Activated CD8-positive, alpha-beta memory T cell treated with anti-CD3 and anti-CD28 coated beads, Interleukin-2, amount 50 U/mL, for 48 hours (primary cell): ENCODE measurements around the gene CTNNB1.

ENCODE experiments used
- DNase-seq: peaks from one replicate; pipeline ENCODE4 v3.0.0-alpha.2; 2020

Gene CTNNB1

GRCh38 chr3:41193794-41194539, 5.3 kb upstream of the CTNNB1 start:
- no peak for DNase-seq

GRCh38 chr3:41194701-41195100, 4.6 kb upstream of the CTNNB1 start:
- DNase-seq: no peak

GRCh38 chr3:41195946-41196345, 3.4 kb upstream of the CTNNB1 start:
- no peak for DNase-seq

- DNase-seq: no peak
Measured at GRCh38 chr3:41196499-41197410, 2.5 kb upstream of the CTNNB1 start.

- no peak for DNase-seq
Measured at GRCh38 chr3:41198046-41198445, 1.3 kb upstream of the CTNNB1 start.

GRCh38 chr3:41198526-41198925, 779 bp upstream of the CTNNB1 start:
- DNase-seq: no peak

- peak; percentile 71 for DNase-seq
Measured at GRCh38 chr3:41199866-41200668, 762 bp downstream of the CTNNB1 start.

- no peak for DNase-seq
Measured at GRCh38 chr3:41200669-41201021, 1.3 kb downstream of the CTNNB1 start.

GRCh38 chr3:41202075-41202833, 2.9 kb downstream of the CTNNB1 start:
- no peak for DNase-seq

GRCh38 chr3:41202834-41203345, 3.6 kb downstream of the CTNNB1 start:
- no peak for DNase-seq

GRCh38 chr3:41204369-41204768, 5.1 kb downstream of the CTNNB1 start:
- DNase-seq: no peak

- DNase-seq: no peak
Measured at GRCh38 chr3:41205591-41205990, 6.3 kb downstream of the CTNNB1 start.

- no peak for DNase-seq
Measured at GRCh38 chr3:41207355-41207754, 8.1 kb downstream of the CTNNB1 start.

- no peak for DNase-seq
Measured at GRCh38 chr3:41208507-41209220, 9.4 kb downstream of the CTNNB1 start.

- no peak for DNase-seq
Measured at GRCh38 chr3:41209646-41210045, 10.3 kb downstream of the CTNNB1 start.

- no peak for DNase-seq
Measured at GRCh38 chr3:41210966-41211365, 11.7 kb downstream of the CTNNB1 start.

- no peak for DNase-seq
Measured at GRCh38 chr3:41212088-41212487, 12.8 kb downstream of the CTNNB1 start.

- no peak for DNase-seq
Measured at GRCh38 chr3:41213588-41213987, 14.3 kb downstream of the CTNNB1 start.

- no peak for DNase-seq
Measured at GRCh38 chr3:41216422-41216821, 17.1 kb downstream of the CTNNB1 start.

GRCh38 chr3:41216993-41217392, 17.7 kb downstream of the CTNNB1 start:
- DNase-seq: no peak

GRCh38 chr3:41219424-41219823, 20.1 kb downstream of the CTNNB1 start:
- no peak for DNase-seq
